Hematopoietic multipotent progenitor cell treated with erythropoietin and hydrocortisone succinate and interleukin-3 and kit ligand, for 6 days (in vitro differentiated cells): ENCODE results near the gene MGLL.

Source experiments
- DNase-seq: peaks from one replicate; pipeline ENCODE4 v3.0.0-alpha.2; 2015

MGLL gene

DNA sequence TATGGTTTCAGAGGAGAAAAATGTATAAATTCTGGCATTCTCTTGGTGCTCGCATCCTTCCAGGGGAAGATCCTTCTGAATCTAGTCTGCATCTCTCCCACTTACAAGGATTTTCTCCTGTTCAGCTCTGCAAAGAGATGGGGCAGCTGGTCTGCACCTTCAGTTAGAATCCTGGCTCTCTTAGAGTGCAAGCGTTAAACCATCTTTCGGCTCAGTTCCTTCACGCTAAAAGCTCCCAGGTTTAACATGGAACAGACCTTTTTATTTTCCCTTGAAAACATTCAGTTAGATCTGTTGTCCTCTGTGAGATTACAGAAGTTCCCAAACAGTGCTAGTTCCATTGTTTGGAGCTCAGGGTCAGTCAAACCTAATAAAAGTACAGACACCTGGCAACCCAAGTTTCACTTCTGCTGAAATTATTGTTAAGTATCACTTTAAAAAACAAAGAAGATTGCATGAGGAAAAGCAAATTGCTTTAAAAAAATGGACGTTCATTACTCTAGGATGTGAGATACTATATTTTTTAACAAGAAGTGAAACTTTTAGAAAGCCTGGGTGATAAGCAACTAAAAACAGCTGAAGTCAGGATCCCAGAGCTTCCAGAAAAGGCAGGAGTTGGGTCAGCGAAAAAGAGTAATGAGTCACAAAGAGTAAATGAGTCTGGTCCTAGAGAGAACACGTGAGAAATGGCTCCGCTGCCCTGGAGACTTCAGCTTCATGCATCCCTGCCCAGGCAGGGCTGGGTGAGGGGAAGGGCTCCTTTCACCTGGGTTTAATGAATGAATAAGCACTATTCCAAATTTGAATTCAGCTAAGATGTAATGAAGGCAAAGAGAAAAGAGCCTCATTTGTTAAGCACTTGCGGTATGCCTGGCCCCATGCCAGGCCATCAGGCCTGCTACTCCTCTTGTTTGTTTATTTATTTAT is 86.3 kb downstream of the MGLL start:
- peak; percentile 38 for DNase-seq

DNA sequence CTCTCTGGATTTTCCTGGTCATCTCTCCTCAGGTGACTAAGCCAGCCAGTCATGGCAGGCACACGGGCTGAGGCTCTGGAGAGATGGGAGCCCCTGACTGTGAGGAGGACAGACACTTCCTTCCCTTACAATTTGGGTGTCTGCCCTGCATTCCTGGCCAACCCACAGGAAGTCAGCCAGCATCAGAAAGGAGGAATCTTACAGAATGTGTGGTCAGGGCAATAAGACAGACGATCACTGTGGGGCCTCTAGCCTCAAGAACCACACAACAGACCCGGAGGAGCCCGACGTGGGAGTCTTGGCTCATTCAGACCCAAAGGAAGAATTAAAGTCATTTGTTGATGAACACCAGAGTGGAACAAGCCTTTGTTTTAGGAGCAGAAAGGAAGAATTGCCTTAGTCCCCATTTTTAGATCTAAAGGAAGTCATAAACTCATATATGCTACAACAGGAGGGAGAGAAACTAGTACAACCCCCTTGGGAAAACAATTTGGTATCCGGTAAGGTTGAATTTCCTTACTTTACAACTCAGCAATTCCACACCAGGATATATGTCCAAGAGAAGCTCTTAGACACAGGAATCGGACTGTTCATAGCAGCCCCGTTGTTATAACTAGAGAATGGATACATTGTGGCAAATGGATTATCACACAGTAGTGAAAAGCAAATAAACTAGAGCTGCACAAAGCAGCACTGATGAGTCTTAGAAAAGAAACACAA is 87.4 kb downstream of the MGLL start:
- peak; percentile 43 for DNase-seq

DNA sequence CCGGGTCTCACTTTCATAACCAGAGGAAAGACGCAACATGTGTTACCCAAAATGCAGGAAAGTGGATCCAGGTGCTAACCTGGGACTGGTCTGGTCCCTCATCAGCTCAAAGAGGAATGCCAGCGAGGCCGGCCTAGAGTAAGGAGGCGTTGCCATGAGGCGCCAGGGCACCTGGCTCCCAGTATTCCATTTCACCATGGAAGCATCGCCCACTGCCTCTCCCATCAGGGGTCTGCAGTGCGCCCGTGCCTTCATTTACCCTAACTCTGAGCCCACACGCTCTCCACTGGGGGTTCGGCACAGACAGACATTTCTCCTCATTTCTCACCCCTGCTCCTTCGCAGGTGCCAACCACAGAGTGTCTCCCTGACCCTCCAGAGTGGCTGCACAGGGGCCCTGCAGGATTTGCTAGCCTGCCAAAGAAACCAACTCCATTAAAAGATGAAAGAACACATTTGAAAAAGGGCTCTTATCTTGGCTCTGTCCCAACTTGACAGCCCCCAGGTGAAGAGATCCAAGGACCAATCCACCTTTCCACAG is 88.1 kb downstream of the MGLL start:
- DNase-seq, result no peak

DNA sequence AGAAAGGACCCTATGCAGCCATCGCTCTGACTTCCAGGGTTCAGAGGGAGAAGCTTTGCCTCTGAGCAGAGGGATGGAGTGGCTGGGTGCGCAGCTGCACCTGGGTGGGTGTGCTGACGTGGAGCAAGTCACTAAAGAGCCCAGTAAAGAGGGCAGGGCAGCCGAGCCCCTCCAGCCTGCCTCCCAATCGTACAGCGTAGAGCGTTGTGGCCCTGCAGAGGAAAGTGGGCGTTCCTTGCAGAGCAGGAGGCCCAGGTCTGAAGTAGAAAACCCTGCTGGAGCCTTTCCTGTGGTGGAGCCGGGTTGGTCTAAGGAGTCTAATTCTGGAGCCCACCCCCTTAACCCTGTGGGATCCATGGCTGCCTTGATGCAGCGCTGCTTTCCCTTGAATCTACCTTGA is 88.5 kb downstream of the MGLL start:
- DNase-seq, result no peak

DNA sequence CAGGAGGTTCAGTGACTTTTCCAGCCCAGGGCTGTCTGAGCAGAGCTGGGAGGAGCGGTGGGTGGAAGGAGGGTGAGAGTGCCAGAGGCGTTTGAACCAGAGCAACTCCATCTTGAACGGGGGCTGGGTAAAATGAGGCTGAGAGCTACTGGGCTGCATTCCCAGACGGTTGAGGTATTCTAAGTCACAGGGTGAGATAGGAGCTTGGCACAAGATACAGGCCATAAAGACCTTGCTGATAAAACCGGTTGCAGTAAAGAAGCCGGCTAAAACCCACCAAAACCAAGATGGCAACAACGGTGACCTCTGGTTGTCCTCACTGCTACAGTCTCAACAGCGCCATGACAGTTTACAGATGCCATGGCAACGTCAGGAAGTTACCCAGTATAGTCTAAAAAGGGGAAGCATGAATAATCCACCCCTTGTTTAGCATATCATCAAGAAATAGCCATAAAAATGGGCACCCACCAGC is 89.4 kb downstream of the MGLL start:
- DNase-seq, result peak; percentile 75

DNA sequence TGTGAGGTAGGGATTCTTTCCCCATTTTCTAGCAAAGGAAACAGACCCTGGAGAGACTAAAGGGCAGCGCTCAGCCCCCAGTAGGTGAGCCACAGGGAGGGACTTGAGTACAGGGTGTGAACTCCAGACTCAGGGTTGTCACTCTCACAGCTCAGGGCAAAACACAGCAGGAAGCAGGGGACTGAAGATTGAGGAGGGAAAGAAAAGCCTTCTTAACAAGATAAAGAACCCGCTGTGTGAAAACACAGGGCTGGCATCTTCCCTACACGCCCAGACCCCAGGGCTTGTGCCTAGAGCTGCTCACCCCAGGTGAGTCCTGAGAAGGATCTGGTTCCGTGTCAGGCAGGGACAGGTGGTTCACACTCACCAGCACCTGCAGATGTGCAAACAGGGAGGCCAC is 90.0 kb downstream of the MGLL start:
- DNase-seq, result peak; percentile 82

DNA sequence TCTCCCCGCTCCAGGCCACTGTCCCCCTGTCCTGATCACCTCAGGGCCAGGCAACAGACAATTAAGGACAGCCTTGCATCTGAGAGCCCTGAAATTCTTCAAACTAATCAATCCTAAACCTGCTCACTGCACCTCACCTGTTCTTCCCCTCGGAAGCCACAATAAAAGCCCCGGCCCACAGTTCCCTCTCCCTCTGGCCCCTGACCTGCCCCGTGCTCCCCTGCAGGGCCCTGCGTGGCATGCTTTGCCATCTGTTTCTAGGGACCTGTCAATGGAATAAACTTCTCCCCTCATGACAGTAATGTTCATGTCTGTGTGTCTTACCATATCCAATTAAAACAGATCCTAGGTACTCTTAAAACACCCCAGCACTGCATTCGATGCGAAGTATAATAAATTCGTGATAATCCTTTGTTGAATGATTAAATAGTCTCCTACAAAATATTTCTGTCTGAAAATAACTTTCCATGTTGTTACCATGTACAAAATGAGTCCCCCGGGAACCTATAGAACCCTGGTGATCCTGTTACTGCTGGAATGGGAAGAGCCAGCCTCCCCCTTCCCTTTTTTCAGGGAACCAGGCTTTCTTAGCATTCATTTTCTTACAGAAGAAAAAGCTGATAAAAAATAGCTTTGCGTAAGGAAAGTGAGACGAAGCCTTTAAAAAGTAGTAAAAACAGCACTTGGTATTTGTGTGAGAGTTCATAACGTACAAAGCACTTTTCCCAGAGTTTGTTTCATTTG is 90.6 kb downstream of the MGLL start:
- no peak for DNase-seq

DNA sequence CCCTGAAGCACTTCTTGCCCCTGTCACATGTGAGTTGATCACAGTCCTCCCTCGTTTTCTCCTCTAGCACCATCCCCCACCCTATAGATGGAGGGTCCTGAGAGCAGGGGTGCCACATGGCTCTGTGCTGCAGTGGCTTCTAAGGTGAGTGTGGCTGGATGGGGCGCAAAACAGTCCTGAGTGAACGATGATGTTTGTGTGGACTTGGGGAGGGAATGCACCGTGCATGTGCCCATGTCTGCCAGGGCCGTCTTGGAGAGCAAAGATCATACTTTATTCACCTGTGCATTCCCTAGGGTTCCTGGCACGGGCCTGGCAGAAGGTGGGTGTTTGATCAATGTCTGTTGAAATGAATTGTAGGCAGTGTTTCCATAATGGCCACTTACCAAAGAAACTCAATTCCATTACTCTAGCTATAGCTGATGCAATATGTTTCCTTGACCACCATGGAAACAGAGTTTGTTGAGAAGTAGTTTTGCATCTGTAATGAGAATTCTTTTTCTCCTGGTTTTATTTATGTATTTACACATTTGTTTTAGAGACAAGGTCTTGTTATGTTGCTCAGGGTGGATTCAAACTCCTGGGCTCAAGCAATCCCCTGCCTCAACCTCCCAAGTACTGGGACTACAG is 91.5 kb downstream of the MGLL start:
- DNase-seq, result no peak

DNA sequence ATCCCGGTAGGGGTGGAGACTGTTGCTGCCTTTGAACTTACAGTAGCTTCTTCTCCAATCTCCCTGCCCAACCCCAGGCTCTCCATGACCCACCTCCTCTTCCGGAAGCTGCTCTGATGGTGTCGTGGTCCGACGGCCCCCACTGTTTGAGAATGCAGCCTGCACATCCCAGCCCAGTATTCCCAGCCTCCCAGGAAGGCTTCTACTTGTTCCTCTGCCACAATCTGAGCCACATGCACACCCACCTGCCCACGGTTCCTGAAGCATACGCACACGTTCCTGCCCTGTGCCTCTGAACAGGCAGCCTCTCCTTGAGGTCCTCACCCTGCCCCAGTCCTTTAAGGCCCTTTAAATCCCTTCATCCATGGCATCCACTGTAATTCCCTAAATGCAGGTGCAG is 92.1 kb downstream of the MGLL start:
- no peak for DNase-seq

DNA sequence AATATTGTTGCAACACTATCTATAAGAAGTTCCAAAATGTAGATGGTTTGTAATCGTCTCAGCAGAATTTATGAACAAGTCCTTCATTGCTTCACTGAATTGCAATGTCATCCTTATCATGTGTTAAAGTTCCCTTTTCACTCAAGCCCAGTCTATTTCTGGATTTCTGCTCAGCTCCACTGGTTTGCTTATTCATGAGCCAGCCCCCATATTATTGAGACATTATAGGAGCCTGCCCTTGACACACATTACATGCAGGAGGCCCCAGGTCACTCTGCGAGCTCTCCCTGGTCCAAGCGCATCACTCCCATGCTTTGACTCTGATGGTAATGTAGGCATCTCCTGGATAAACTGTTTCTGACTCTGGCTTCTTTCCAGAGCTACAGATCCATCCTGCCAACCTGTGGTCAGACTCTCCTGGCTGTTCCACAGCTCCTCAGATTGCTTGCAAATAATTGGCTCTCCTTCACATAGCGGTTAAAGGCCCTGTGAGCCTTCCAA is 92.7 kb downstream of the MGLL start:
- peak; percentile 84 for DNase-seq

DNA sequence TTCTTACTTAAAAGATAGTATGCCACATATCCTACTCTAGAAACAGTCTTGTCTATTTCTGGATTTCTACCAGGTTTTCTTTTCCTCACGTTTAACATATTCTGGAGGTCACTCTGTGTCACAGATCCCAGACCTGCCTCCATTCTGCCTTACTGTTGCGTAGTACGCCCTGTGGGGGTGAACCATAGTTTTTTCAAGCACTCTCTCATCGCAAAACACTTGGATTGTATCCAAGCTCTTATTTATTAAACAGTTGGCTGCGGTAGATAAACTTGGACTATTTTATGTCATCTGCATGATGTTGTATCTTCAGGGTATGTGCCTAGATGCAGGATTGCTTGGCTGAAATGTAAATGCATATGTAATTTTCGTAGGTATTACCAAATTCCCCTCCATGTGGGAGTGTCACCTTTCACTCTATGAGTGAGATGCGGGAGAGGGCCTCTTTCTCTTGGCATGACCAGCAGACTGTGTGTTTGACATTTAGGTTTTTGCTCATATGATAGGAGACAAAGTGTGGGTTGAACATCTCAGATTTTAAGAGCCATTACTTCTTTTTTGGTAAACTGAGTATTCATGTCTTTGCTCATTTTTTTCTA is 93.8 kb downstream of the MGLL start:
- DNase-seq, result peak; percentile 83

DNA sequence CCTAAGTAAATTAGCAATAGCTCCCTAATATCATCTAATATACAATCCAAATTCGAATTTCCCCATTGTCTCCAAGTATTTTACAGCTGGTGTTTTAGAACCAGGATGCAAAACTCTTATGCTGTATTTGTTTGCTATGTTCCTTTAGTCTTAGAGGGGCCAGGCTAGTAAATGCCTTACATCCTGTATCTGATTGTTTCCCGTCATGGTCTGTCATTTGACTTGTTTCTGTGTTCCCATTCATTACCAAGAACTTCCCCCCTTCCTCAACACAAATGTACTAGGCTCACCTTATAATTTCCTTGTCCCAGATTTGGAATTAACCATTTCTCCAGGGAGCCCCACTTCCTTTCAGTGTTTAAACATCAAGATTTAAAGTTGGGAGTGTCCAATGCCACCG is 95.4 kb downstream of the MGLL start:
- DNase-seq, result no peak

DNA sequence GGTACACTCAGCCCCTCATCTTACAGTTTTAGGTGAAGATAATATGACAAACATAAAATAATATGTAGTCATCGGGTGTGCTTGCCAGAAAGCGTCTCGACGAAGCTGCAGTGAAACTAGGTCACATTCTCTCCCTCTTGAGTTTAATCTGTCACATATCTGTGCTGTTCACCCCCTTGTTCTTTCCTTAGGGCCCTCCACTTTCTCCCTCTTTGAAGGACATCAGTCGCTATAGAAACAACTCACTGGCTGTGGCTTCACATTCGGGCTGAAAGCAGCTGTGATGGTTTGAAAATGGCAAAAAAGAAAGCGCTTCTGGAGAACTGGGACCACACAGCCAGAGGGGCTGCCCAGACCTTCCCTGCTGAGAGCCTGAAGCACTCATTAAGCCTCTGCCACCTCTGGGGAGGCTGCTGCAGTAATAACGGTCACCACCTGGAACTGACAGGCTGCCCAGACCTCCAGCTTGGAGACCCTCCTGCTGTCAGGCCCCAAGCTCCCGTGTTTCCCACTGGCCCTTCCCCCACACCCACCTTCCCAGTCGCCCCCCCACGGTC is 99.2 kb downstream of the MGLL start:
- DNase-seq, result no peak

DNA sequence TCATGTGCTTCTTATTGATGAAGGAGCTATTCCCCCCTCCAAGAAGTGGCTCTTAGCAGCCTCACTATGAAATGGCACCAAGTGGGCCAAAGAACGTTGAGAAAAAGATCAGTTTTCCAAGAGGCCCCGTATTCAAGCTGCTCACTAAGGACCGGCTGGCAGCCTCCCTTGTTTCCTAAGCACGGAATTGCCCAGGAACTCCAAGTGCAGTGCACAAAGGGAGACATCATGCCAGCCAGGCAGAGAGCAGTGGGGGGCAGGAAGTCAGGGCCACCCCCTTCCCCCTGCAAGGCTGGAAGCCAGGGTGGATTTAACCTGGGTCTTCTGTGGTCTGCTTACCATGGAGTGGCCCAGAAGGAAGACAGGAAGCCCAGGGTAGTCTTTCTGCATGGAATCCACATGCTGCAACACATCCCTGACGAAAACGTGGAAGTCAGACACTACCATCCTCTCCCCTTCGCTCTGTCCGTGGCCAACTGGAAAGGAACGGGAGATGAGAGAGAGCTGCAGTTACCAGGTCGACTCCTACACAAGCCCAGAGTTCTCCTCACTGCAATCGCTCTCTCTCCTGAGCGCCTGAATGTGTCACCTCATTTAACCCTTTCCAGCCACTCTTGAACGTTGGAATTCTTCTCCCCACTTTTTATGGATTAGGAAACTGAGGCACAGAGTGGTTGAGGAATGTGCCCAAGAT is 100.1 kb downstream of the MGLL start:
- DNase-seq, result no peak

DNA sequence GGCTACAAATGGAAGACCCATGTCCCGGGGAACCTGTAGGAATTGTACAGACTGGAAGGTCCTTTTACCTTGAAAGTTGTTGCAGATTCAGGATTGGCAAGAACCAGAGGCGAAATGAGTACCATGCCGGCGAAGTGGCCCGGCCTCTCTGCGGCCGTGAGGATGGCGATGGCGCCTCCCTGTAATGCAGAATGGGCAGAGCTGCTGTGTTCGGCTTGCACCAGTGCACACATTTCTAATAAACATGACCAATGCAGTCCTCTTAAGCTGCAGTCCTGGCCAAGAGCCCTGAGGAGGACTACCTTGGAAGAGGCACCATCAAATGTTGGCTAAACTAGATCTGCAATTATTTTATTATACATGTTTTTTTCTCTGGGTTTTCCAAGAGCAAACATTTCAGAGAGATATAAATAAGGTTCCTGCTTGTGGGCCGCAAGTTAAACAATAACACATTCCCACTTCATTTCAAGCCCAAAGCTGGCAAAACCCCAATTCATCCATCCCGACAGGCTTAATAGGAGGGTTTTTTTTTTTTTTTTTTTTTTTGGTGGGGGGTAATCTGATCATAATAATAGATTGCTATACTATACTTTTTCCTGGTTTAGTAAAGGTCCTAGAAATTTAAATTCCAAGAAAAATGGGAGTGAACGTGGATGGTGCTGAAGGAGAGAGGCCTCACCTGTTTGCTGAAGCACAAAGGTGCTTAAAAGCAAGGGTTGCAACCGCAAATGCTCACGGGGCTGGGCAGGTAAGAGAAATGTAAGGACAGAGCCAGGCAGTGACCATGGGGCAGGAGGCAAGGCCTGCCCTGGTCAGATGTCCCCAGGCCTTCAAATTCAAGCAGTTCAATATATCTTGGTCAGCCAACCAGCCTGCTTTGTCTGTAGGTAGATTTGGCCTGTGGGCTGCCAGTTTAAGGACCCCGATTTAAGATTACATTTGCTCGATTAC is 101.1 kb downstream of the MGLL start:
- DNase-seq, result no peak

DNA sequence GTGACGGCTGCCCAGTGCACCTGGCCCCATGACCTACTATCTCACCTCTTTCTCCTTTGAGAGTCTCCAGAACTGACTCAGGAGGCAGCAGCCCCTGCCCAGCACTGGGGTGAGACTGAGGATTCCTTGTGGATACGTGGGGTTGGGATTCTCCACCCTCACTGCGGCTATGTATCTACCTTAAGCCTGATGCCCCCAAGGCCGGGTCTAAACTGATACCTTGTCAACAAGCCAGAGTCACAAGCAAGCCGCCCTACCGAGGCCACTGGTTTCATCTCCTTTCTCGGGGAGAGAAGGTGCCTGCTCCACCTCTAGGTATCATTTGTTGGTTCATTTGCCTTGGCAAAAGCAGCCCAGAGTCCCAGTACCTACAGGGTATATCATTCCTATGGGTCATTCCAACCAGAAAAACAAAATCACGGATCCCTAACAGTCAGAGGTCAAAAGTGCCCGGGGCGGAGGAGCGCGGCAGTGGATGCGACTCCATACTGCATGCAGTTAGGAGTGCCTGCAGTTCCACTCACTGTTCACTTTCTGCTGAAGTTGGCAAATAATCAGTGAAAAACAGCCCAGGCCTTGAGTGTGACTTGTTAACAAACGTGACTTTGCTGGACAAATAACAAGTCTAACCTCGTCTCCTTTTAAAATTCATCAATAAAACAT is 102.0 kb downstream of the MGLL start:
- no peak for DNase-seq

DNA sequence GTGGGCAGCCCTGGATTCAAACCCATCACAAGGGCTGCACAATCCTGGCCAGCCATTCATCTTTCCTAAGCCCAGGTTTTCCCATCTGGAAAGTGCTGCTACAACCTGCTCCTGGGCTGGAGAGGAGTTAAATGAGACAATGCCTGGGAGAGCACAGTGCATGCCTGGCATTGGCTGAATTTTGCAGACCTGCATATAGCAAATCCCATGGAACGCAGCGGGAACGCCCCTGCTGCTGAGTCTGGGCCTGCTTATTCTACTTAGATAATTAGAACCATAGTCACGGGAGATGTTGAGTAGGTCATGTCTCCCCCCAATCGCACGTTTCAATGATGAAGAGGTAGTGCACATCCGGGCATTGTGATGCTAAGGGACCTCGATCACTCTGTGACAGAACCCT is 102.9 kb downstream of the MGLL start:
- no peak for DNase-seq

DNA sequence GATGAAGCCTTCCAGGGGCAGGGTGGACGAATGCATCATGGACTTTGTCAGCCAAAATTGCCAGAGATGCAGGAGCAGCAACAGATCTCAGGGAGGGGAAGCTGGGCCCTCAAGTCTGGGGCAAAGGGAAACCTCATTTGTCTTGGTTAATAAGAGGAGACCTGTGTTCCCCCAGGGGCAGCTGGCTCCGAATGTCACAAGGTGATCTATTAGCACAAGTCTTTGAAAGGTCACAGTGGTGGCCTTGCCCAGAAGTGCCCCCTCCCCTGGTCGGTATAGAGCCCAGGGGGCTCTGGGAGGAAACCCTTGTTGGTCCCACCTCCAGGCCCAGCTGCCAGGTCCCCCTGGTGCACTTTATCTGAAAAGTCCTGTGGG is 103.4 kb downstream of the MGLL start:
- DNase-seq, result no peak

DNA sequence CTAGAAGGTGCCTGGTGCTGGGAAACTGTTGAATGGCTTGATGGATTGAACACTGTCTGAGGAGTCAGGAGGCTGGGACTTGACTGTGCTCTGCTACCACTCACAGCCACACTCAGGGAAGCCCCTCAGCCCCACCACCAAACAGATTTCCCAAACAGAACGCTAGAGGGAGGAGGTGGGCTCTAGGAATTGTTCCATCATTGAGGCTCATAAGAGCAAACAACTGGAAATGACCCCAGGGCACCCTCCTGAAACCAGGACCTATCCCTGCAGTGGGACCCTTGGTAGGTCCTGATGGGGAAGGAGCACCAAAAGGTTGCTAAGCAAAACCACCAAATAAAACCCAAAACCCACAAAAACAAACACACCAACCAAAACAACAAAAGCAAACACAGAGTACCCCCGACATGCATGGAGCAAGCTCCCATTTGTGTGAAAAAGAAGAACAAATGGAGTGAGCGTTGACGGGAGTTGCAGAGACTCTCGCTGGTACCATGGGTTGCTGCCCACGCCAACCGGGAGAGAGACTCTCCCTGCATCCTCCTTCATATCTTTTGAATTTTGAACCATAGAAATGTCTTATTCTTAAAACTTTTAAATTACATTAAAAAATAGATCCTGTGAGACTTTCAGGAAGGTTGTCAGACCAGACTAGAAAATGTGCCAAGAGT is 103.9 kb downstream of the MGLL start:
- no peak for DNase-seq
